A549 (cell line): Measurements from ENCODE around the gene RFTN2. TPM values are rescaled to one million over a fixed set of nuclear protein-coding genes. Genes with fewer than 3 reads are reported as not detected.

ENCODE experiments used
- ATAC-seq, 2 experiments: fragments of 200-7000 bp in 1 of 2; fragments of >200 bp in 1 of 2; cut with Nextera tagmentation in 1 of 2; cut with Tn5 transposase in 1 of 2; 3 replicates each; pipeline versions ENCODE4 v1.8.0 to v1.9.1; 2018 to 2020; ENCODE audit warnings: mild to moderate bottlenecking in 1 of 2, moderate library complexity in 1 of 2
- CTCF ChIA-PET: fragments of 300-600 bp; sonication (Branson Sonifier 250); formaldehyde crosslinking; extraction: SDS; loops from one replicate; lab custom pipeline; 2021; ENCODE audit warnings: antibody characterized with exemption, inconsistent platforms; lab: Yijun Ruan, JAX
- POLR2A ChIA-PET: fragments of 350-600 bp; formaldehyde crosslinking; extraction: SDS; loops from one replicate; lab custom pipeline; 2021; ENCODE audit warnings: antibody characterized with exemption, inconsistent platforms; lab: Yijun Ruan, JAX
- DNase-seq, 2 experiments: peaks; one replicate each; pipeline versions ENCODE4 v3.0.0 to v3.0.0-alpha.2; 2011 to 2016; ENCODE audit warnings: low read depth in 1 of 2, low spot score in 1 of 2
- FAIRE-seq: peaks from 2 replicates; lab custom pipeline; 2011; peaks lifted over from hg19 to GRCh38; lab: Jason Lieb, UNC
- H3K27ac ChIP-seq, 2 experiments: fragments of >200 bp; sonication (Bioruptor Twin); formaldehyde crosslinking; 3 replicates each; pipeline ENCODE4 v1.5.1; 2016 to 2017
- H3K4me1 ChIP-seq: fragments of >200 bp; sonication (Bioruptor Twin); formaldehyde crosslinking; 3 replicates; pipeline ENCODE4 v1.6.1; 2016
- H3K4me2 ChIP-seq: fragments of >200 bp; sonication (Bioruptor Twin); formaldehyde crosslinking; 3 replicates; pipeline ENCODE4 v1.6.1; 2016
- H3K4me3 ChIP-seq: fragments of >200 bp; sonication (Bioruptor Twin); formaldehyde crosslinking; 3 replicates; pipeline ENCODE4 v1.5.1; 2016
- H3K9me3 ChIP-seq: fragments of >200 bp; sonication (Bioruptor Twin); formaldehyde crosslinking; 3 replicates; pipeline ENCODE4 v1.6.1; 2016
- BCL3 ChIP-seq: fragments of >200 bp; sonication (Bioruptor Twin); formaldehyde crosslinking; IDR thresholded peaks from 3 replicates; pipeline ENCODE4 v1.6.1; 2016
- BHLHE40 ChIP-seq: IDR thresholded peaks from 2 replicates; pipeline ENCODE4 v1.6.1; 2012; ENCODE audit warnings: low read depth, low read length, inconsistent platforms
- CHD4 ChIP-seq: fragments of 200-600 bp; sonication (generic); IDR thresholded peaks from 2 replicates; pipeline ENCODE4 v1.6.1; 2016; ENCODE audit warnings: antibody characterized with exemption, mild to moderate bottlenecking, borderline replicate concordance
- E2F6 ChIP-seq: IDR thresholded peaks from 2 replicates; pipeline ENCODE4 v1.6.1; 2012; ENCODE audit warnings: low read depth, borderline replicate concordance
- EHF ChIP-seq: fragments of 250-450 bp; sonication (Bioruptor Pico); IDR thresholded peaks from 2 replicates; pipeline ENCODE4 v1.5.0; 2020; ENCODE audit warnings: mild to moderate bottlenecking
- EP300 ChIP-seq, 2 experiments: fragments of >200 bp; sonication (Bioruptor Twin); formaldehyde crosslinking; IDR thresholded peaks; 2 replicates in 1 of 2; 3 replicates in 1 of 2; pipeline ENCODE4 v1.6.1; 2016 to 2017
- GATA3 ChIP-seq: IDR thresholded peaks from 2 replicates; pipeline ENCODE4 v1.6.1; 2012; ENCODE audit warnings: borderline replicate concordance
- HOXA7 ChIP-seq: fragments of 250-450 bp; sonication (Bioruptor Pico); IDR thresholded peaks from 2 replicates; pipeline ENCODE4 v1.5.0; 2020; ENCODE audit warnings: mild to moderate bottlenecking, moderate library complexity
- HOXB13 ChIP-seq: fragments of 250-450 bp; sonication (Bioruptor Pico); IDR thresholded peaks from 2 replicates; pipeline ENCODE4 v1.5.0; 2020; ENCODE audit warnings: low read depth, mild to moderate bottlenecking, moderate library complexity
- HOXB5 ChIP-seq: fragments of 250-450 bp; sonication (Bioruptor Pico); IDR thresholded peaks from 2 replicates; pipeline ENCODE4 v1.5.0; 2020; ENCODE audit warnings: mild to moderate bottlenecking, moderate library complexity
- JUN ChIP-seq, 2 experiments: fragments of >200 bp; sonication (Bioruptor Twin); formaldehyde crosslinking; IDR thresholded peaks; 2 replicates in 1 of 2; 3 replicates in 1 of 2; pipeline ENCODE4 v1.6.1; 2016 to 2017
- JUNB ChIP-seq: fragments of >200 bp; sonication (Bioruptor Twin); formaldehyde crosslinking; IDR thresholded peaks from 2 replicates; pipeline ENCODE4 v1.6.1; 2016
- KDM1A ChIP-seq: fragments of 200-600 bp; sonication (generic); IDR thresholded peaks from 2 replicates; pipeline ENCODE4 v1.6.1; 2016; ENCODE audit warnings: low read depth, mild to moderate bottlenecking
- KDM5A ChIP-seq: fragments of 200-600 bp; sonication (generic); IDR thresholded peaks from 2 replicates; pipeline ENCODE4 v1.6.1; 2016; ENCODE audit warnings: antibody characterized with exemption, mild to moderate bottlenecking
- MAFK ChIP-seq: fragments of 450-650 bp; IDR thresholded peaks from 2 replicates; pipeline ENCODE4 v1.6.1; 2014; ENCODE audit not compliant: partially characterized antibody
- MAX ChIP-seq: IDR thresholded peaks from 2 replicates; pipeline ENCODE4 v1.6.1; 2012
- MAZ ChIP-seq: fragments of 150-350 bp; IDR thresholded peaks from 2 replicates; pipeline ENCODE4 v1.6.1; 2014; ENCODE audit warnings: antibody characterized with exemption, low read depth, low read length, borderline replicate concordance
- NFE2L2 ChIP-seq: fragments of 150-350 bp; conservative IDR thresholded peaks from 2 replicates; pipeline ENCODE4 v1.6.1; 2014; ENCODE audit warnings: low read length
- PHF8 ChIP-seq: fragments of 200-600 bp; sonication (generic); IDR thresholded peaks from 2 replicates; pipeline ENCODE4 v1.6.1; 2016; ENCODE audit warnings: low read depth, mild to moderate bottlenecking, antibody characterized with exemption, moderate library complexity, borderline replicate concordance
- POLR2A ChIP-seq: IDR thresholded peaks from 2 replicates; pipeline ENCODE4 v1.6.1; 2012; ENCODE audit warnings: mild to moderate bottlenecking, low read length
- RAD21 ChIP-seq, 2 experiments: fragments of >200 bp in 1 of 2; sonication (Bioruptor Twin) in 1 of 2; formaldehyde crosslinking in 1 of 2; IDR thresholded peaks in 1 of 2; conservative IDR thresholded peaks in 1 of 2; 2 replicates in 1 of 2; 3 replicates in 1 of 2; pipeline ENCODE4 v1.6.1; 2012 to 2018; ENCODE audit warnings: inconsistent platforms in 1 of 2
- RCOR1 ChIP-seq: fragments of 150-350 bp; IDR thresholded peaks from 2 replicates; pipeline ENCODE4 v1.6.1; 2014; ENCODE audit warnings: antibody characterized with exemption, low read length, low read depth
- SMC3 ChIP-seq: fragments of >200 bp; sonication (Bioruptor Twin); formaldehyde crosslinking; IDR thresholded peaks from 3 replicates; pipeline ENCODE4 v1.6.1; 2018; ENCODE audit warnings: inconsistent platforms
- SREBF2 ChIP-seq: fragments of 450-650 bp; IDR thresholded peaks from 2 replicates; pipeline ENCODE4 v1.6.1; 2014; ENCODE audit warnings: mild to moderate bottlenecking, moderate library complexity
- TP53 ChIP-seq: fragments of 250-450 bp; sonication (Bioruptor Pico); IDR thresholded peaks from 2 replicates; pipeline ENCODE4 v1.5.0; 2021; ENCODE audit warnings: mild to moderate bottlenecking, moderate library complexity
- USF2 ChIP-seq: fragments of 450-650 bp; IDR thresholded peaks from 2 replicates; pipeline ENCODE4 v1.6.1; 2014; ENCODE audit warnings: antibody characterized with exemption
- ZC3H11A ChIP-seq: fragments of 450-650 bp; IDR thresholded peaks from 2 replicates; pipeline ENCODE4 v1.6.1; 2014; ENCODE audit warnings: antibody characterized with exemption, mild to moderate bottlenecking
- ZFP36 ChIP-seq: fragments of 450-650 bp; IDR thresholded peaks from 2 replicates; pipeline ENCODE4 v1.6.1; 2014; ENCODE audit warnings: borderline replicate concordance; ENCODE audit not compliant: partially characterized antibody
- ZNF302 ChIP-seq: fragments of 250-450 bp; sonication (Bioruptor Pico); IDR thresholded peaks from 2 replicates; pipeline ENCODE4 v1.9.0; 2021; ENCODE audit warnings: inconsistent platforms, mild to moderate bottlenecking, moderate library complexity
- ZSCAN20 ChIP-seq: fragments of 250-450 bp; sonication (Bioruptor Pico); IDR thresholded peaks from 2 replicates; pipeline ENCODE4 v1.8.0; 2022; ENCODE audit warnings: mild to moderate bottlenecking, moderate library complexity
- WGBS: methylation state at CpG from one replicate; pipeline ENCODE4 v1.1.6; 2017; ENCODE audit errors: missing lambda C conversion rate; 5-methylcytosine and 5-hydroxymethylcytosine counted together
- polyA plus RNA-seq, 4 experiments: library from polyadenylated mRNA; depleted of rRNA in 3 of 4; stranded (reverse); fragments of >200 nt; fragmentation: RNase III in 1 of 4; extraction: RNeasy Plus Mini Kit Qiagen cat#74134 plus additional on column Dnase treatment in 1 of 4; gene quantifications; 2 replicates in 3 of 4; 3 replicates in 1 of 4; pipeline ENCODE4 v1.2.3, GENCODE V29; 2011 to 2017
- TF ChIP-seq, protein P1 (sequence below): fragments of >200 bp; sonication (Bioruptor Twin); formaldehyde crosslinking; IDR thresholded peaks from 2 replicates; pipeline ENCODE4 v1.6.1; 2016

Gene RFTN2
- polyA plus RNA-seq, 2 of the 4 experiments (the other 2 are of a cell fraction): 0.03 to 0.17 TPM

- H3K9me3 ChIP-seq: no peaks in the 10 kb centered on the region
- TF ChIP-seq TP53 (CRISPR knock-in tag) (no peak), MAZ (no peak), HOXA7 (CRISPR knock-in tag) (no peak), JUNB (no peak), ZC3H11A (no peak), CHD4 (no peak), MAFK (no peak), HOXB5 (CRISPR knock-in tag) (no peak), RCOR1 (no peak), ZSCAN20 (CRISPR knock-in tag) (no peak), SMC3 (no peak), HOXB13 (CRISPR knock-in tag) (no peak), GATA3 (no peak), NFE2L2 (no peak), KDM1A (no peak), USF2 (no peak), EP300 (IDR thresholded peaks at IDR 0.05) (no peak)
- TF ChIP-seq, protein P1, sequence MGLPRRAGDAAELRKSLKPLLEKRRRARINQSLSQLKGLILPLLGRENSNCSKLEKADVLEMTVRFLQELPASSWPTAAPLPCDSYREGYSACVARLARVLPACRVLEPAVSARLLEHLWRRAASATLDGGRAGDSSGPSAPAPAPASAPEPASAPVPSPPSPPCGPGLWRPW: no peak
- DNase-seq (no peak), FAIRE-seq (no peak), ATAC-seq (peak; percentile 19 to 30; a peak in 4 of 6 replicates)
- ChIA-PET CTCF (interaction anchor here (1.0 to 2.1 kb wide), 3 partner anchors 74 to 115 kb away, joined by 3 to 10 read pairs (median 3); no protein-coding TSS in a partner anchor), POLR2A (interaction anchor here (1.5 to 2.0 kb wide), 3 partner anchors 13 to 271 kb away, joined by 5 to 10 read pairs (median 9); partner anchors contain the start of genes HSPD1, HSPE1 and SF3B1)
- H3K27ac ChIP-seq: peak overlapping the region; percentile 72 to 87
- H3K4me2 ChIP-seq: peak overlapping the region; percentile 87
- H3K4me1 ChIP-seq: peaks cover 30% of the 10 kb centered on the region
- H3K4me3 ChIP-seq: peak overlapping the region; percentile 64
- 23% methylated on average over 36 of the region's 38 CpGs for WGBS
Observed at GRCh38 chr2:197705912-197706838, 30.8 kb upstream of the RFTN2 start.

- Histone ChIP-seq H3K4me3 (peak within 1 kb of the TSS; percentile 64), H3K4me1 (peaks cover 30% of the 10 kb centered on the region), H3K9me3 (no peaks in the 10 kb centered on the region), H3K4me2 (peak within 1 kb of the TSS; percentile 87), H3K27ac (peak within 1 kb of the TSS; percentile 72 to 87)
- WGBS: 0% methylated on average over 16 of the region's 86 CpGs
- FAIRE-seq (no peak), ATAC-seq (peak; percentile 89 to 92), DNase-seq (peak; percentile 74 to 92)
- POLR2A ChIA-PET: interaction anchor here (0.7 to 2.0 kb wide), 4 partner anchors 12 to 270 kb away, joined by 3 to 10 read pairs (median 7); partner anchors contain the start of genes COQ10B, HSPD1, HSPE1 and SF3B1
- CTCF ChIA-PET: interaction anchor here (2.1 kb wide), 1 partner anchor 75 kb away, joined by 10 read pairs; no protein-coding TSS in a partner anchor
- TF ChIP-seq BHLHE40 (peak; percentile 67), MAX (peak; percentile 96), HOXB5 (CRISPR knock-in tag) (no peak), RAD21 (conservative IDR thresholded peaks at IDR 0.05 in 1 of 2, IDR thresholded peaks at IDR 0.05 in 1 of 2) (0 out of 5 replicates have a peak, but pooled peaks of 1 of the 2 experiments have one; percentile 8), KDM1A (0 out of 2 replicates have a peak, but pooled peaks have one; percentile 45), PHF8 (peak; percentile 48; the same call in 1 of the 2 replicates), USF2 (peak; percentile 46), RCOR1 (no peak), E2F6 (peak; percentile 20; the same call in 1 of the 2 replicates), SREBF2 (no peak), KDM5A (no peak), ZFP36 (no peak), JUN (IDR thresholded peaks at IDR 0.05) (peak; percentile 17 to 75; a peak in 4 of 5 replicates), BCL3 (peak; percentile 85; the same call in 2 of the 3 replicates), ZNF302 (CRISPR knock-in tag) (no peak), POLR2A (peak; percentile 97), EP300 (IDR thresholded peaks at IDR 0.05) (no peak), EHF (no peak)
Observed at GRCh38 chr2:197705121-197705911, 29.9 kb upstream of the RFTN2 start, which contains the start of gene MARS2. TSS of gene MARS2 (plus strand) at chr2:197705369. CDS start at chr2:197705406, 37 bp downstream.
